Caco-2 (cell line): ENCODE results near the gene TCIRG1. TPM values are rescaled to one million over a fixed set of nuclear protein-coding genes. Genes with fewer than 3 reads are reported as not detected.
"Not testable (repeated sequence)": the region's sequence is repeated elsewhere in the genome, so short reads cannot be mapped to it uniquely, and the experiment has no call there.

ENCODE experiments used
- BruUV-seq: library from RNA; stranded (reverse); fragments of 400-500 nt; replicated peaks from 2 replicates; lab custom pipeline; 2021; lab: Mats Ljungman, UMichigan
- CTCF ChIA-PET: fragments of 300-600 bp; sonication (Branson Sonifier 250); formaldehyde crosslinking; loops from one replicate; lab custom pipeline; 2022; ENCODE audit warnings: antibody characterized with exemption; lab: Charles Lee
- POLR2A ChIA-PET: fragments of 300-600 bp; sonication (Branson Sonifier 250); formaldehyde crosslinking; loops from one replicate; lab custom pipeline; 2022; ENCODE audit warnings: antibody characterized with exemption; lab: Charles Lee
- DNase-seq, 2 experiments: peaks; one replicate each; pipeline versions ENCODE4 v3.0.0 to v3.0.0-alpha.2; 2020 to 2022
- H3K27me3 ChIP-seq: replicated peaks from 2 replicates; pipeline ENCODE4 v1.6.0; 2011; ENCODE audit warnings: low read length; ENCODE audit not compliant: control insufficient read depth, insufficient read depth
- H3K36me3 ChIP-seq: 2 replicates; pipeline ENCODE4 v1.5.1; 2011; ENCODE audit warnings: low read length; ENCODE audit not compliant: control insufficient read depth, insufficient read depth
- H3K4me1 ChIP-seq: fragments of 250-450 bp; sonication (Bioruptor Pico); 2 replicates; pipeline ENCODE4 v1.5.1; 2020; ENCODE audit warnings: mild to moderate bottlenecking
- H3K4me3 ChIP-seq: 2 replicates; pipeline ENCODE4 v1.5.1; 2011; ENCODE audit warnings: low read depth, mild to moderate bottlenecking, control low read depth, low read length
- H3K9me3 ChIP-seq: fragments of 250-450 bp; sonication (Bioruptor Pico); 2 replicates; pipeline ENCODE4 v1.5.1; 2020; ENCODE audit warnings: mild to moderate bottlenecking, moderate library complexity
- H3K27ac Mint-ChIP-seq: one replicate; pipeline ENCODE4 v1.8.0; 2022; ENCODE audit warnings: mixed read lengths; ENCODE audit not compliant: unreplicated experiment
- H3K27me3 Mint-ChIP-seq: one replicate; pipeline ENCODE4 v1.8.0; 2022; ENCODE audit warnings: mixed read lengths; ENCODE audit not compliant: insufficient read depth, unreplicated experiment
- H3K36me3 Mint-ChIP-seq: one replicate; pipeline ENCODE4 v1.8.0; 2022; ENCODE audit warnings: mild to moderate bottlenecking, mixed read lengths; ENCODE audit not compliant: insufficient read depth, unreplicated experiment
- H3K4me1 Mint-ChIP-seq: one replicate; pipeline ENCODE4 v1.8.0; 2022; ENCODE audit warnings: low read depth, mixed read lengths; ENCODE audit not compliant: unreplicated experiment
- H3K4me3 Mint-ChIP-seq: one replicate; pipeline ENCODE4 v1.8.0; 2022; ENCODE audit warnings: mild to moderate bottlenecking, moderate library complexity, mixed read lengths; ENCODE audit not compliant: unreplicated experiment
- H3K9me3 Mint-ChIP-seq: one replicate; pipeline ENCODE4 v1.8.0; 2022; ENCODE audit warnings: mixed read lengths; ENCODE audit not compliant: unreplicated experiment
- intact Hi-C: fragments of 100-400 bp; cut with micrococcal nuclease; formaldehyde crosslinking; loops from one replicate; pipeline ENCODE4 v1.10.0; 2022; ENCODE audit not compliant: unreplicated experiment
- total RNA-seq: library from RNA; stranded (reverse); gene quantifications from 2 replicates; pipeline ENCODE4 v1.2.3, GENCODE V29; 2022
- TF ChIP-seq, protein P1 (sequence below), 2 experiments: fragments of 200-600 bp in 1 of 2; IDR thresholded peaks; 1 replicate in 1 of 2; 2 replicates in 1 of 2; pipeline versions ENCODE4 v1.5.1 to v1.8.0; 2011 to 2022; ENCODE audit warnings: antibody characterized with exemption in 1 of 2, control low read depth in 1 of 2, inconsistent platforms in 1 of 2, low read depth in 1 of 2, low read length in 1 of 2, mild to moderate bottlenecking in 1 of 2, moderate library complexity in 1 of 2; ENCODE audit not compliant: insufficient read depth in 1 of 2, severe bottlenecking in 1 of 2, unreplicated experiment in 1 of 2

Gene TCIRG1
- total RNA-seq, 1 experiment from 2014 or later = 2.7 TPM

DNA sequence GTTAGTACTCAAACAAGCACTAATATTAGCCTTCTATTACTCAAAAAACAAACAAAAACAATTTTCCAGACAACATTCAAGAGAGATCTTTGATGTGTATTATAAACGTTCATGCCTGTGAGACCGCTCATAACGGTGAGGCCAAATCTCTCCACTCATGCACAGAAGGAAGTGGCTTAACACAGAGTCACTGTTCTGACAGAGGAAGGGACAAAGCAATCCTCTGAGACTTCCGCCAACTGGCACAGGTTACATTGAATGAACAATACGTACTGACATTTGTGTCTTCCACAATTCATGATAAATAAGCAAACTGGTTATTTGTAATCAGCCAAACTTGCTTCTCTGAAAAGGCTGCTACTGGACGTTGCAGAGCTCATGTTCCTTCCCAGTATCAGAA, 51.9 kb downstream of the TCIRG1 start:
- H3K36me3 ChIP-seq = peaks cover 3% of the 10 kb centered on the region; the same call in 1 of the 2 replicates
- CTCF ChIA-PET = interaction anchor here (0.5 kb wide), 1 partner anchor 712 kb away, joined by 3 read pairs; no protein-coding TSS in a partner anchor
- Mint-ChIP-seq H3K4me1 (peaks cover 12% of the 10 kb centered on the region), H3K27me3 (no peaks in the 10 kb centered on the region), H3K4me3 (no peak overlapping the region), H3K36me3 (peaks cover 55% of the 10 kb centered on the region), H3K9me3 (no peaks in the 10 kb centered on the region), H3K27ac (no peak overlapping the region)
- BruUV-seq = no TSS peak
- H3K4me3 ChIP-seq = no peak overlapping the region
- peaks cover 5% of the 10 kb centered on the region; the same call in 1 of the 2 replicates for H3K4me1 ChIP-seq
- POLR2A ChIA-PET = interaction anchor here (0.5 kb wide), 1 partner anchor 12 kb away, joined by 3 read pairs; no protein-coding TSS in a partner anchor
- no peaks in the 10 kb centered on the region for H3K27me3 ChIP-seq
- no peak for DNase-seq
- no peaks in the 10 kb centered on the region for H3K9me3 ChIP-seq
- TF ChIP-seq, protein P1, sequence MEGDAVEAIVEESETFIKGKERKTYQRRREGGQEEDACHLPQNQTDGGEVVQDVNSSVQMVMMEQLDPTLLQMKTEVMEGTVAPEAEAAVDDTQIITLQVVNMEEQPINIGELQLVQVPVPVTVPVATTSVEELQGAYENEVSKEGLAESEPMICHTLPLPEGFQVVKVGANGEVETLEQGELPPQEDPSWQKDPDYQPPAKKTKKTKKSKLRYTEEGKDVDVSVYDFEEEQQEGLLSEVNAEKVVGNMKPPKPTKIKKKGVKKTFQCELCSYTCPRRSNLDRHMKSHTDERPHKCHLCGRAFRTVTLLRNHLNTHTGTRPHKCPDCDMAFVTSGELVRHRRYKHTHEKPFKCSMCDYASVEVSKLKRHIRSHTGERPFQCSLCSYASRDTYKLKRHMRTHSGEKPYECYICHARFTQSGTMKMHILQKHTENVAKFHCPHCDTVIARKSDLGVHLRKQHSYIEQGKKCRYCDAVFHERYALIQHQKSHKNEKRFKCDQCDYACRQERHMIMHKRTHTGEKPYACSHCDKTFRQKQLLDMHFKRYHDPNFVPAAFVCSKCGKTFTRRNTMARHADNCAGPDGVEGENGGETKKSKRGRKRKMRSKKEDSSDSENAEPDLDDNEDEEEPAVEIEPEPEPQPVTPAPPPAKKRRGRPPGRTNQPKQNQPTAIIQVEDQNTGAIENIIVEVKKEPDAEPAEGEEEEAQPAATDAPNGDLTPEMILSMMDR (IDR thresholded peaks at IDR 0.05; ENCODE audit: insufficient read depth in 1 of 2, low read depth in 1 of 2, low read length in 1 of 2, severe bottlenecking in 1 of 2, unreplicated experiment in 1 of 2) = no peak
- intact Hi-C loops = no loop called here

DNA sequence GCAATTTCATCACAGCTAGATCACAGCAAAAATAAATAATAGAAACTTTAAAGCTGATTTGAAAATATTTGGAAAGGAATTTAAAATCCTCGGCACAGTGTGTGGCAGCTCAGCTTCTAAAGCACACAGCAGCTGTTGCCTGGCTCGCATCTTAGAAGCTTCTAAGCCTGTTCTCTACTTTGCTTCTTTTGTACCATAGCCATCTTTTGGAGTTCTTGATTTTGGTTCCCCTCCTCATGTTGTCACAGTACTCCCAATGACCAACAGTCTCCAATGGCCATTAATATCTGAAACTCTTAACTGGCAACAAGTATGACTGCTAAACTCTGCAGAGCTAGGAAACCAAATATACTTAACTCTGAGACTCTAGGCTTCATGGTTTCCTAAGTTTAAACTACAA, 53.6 kb downstream of the TCIRG1 start:
- H3K4me1 Mint-ChIP-seq = peaks cover 12% of the 10 kb centered on the region
- intact Hi-C loops = no loop called here
- Histone ChIP-seq H3K4me1 (peaks cover 5% of the 10 kb centered on the region; the same call in 1 of the 2 replicates), H3K27me3 (no peaks in the 10 kb centered on the region), H3K9me3 (no peaks in the 10 kb centered on the region), H3K36me3 (peaks cover 3% of the 10 kb centered on the region; the same call in 1 of the 2 replicates), H3K4me3 (no peak overlapping the region)
- TF ChIP-seq, protein P1 (IDR thresholded peaks at IDR 0.05; ENCODE audit: insufficient read depth in 1 of 2, low read depth in 1 of 2, low read length in 1 of 2, severe bottlenecking in 1 of 2, unreplicated experiment in 1 of 2) = no peak
- ChIA-PET POLR2A (no interaction called here), CTCF (interaction anchor here (2.0 kb wide), 1 partner anchor 117 kb away, joined by 7 read pairs; no protein-coding TSS in a partner anchor)
- H3K9me3 Mint-ChIP-seq = no peaks in the 10 kb centered on the region
- H3K27ac Mint-ChIP-seq = no peak overlapping the region
- TSS peak; percentile 0 for BruUV-seq
- DNase-seq = no peak
- no peak overlapping the region for H3K4me3 Mint-ChIP-seq
- H3K27me3 Mint-ChIP-seq = no peaks in the 10 kb centered on the region
- peaks cover 61% of the 10 kb centered on the region for H3K36me3 Mint-ChIP-seq

DNA sequence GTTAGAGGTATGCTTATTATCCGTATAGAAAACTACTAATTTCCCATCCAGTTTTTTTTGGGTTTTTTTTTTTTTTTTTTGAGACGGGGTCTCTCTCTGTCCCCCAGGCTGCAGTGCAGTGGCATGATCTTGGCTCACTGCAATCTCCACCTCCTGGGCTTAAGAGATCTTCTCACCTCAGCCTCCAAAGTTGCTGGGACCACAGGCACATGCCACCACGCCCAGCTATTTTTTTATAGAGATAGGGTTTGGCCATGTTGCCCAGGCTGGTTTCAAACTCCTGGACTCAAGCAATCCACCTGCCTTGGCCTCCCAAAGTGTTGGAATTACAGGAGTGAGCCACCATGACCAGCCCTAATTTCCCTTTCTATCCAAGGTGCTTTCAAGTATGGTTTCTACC, 54.1 kb downstream of the TCIRG1 start:
- intact Hi-C loops, H3K36me3 ChIP-seq, H3K27me3 ChIP-seq, BruUV-seq, H3K27me3 Mint-ChIP-seq, POLR2A ChIA-PET, DNase-seq, H3K4me3 Mint-ChIP-seq, H3K9me3 Mint-ChIP-seq, H3K27ac Mint-ChIP-seq, H3K9me3 ChIP-seq, H3K4me3 ChIP-seq, H3K4me1 ChIP-seq: not testable (repeated sequence)
- Mint-ChIP-seq H3K36me3 (peaks cover 64% of the 10 kb centered on the region), H3K4me1 (peaks cover 18% of the 10 kb centered on the region)
- CTCF ChIA-PET = interaction anchor here (2.0 kb wide), 1 partner anchor 116 kb away, joined by 7 read pairs; no protein-coding TSS in a partner anchor
